Kidney (tissue), 14 donors: ENCODE data around the gene DLL4. TPM values are rescaled to one million over a fixed set of nuclear protein-coding genes. Genes with fewer than 3 reads are reported as not detected.

Source experiments
- DNase-seq, 5 donors: peaks; one replicate each; pipeline ENCODE4 v3.0.0-alpha.2; 2013 to 2020
- FAIRE-seq: peaks from 2 replicates; lab custom pipeline; 2012; peaks lifted over from hg19 to GRCh38; lab: Jason Lieb, UNC
- H3K27ac ChIP-seq, 2 donors: one replicate each; pipeline ENCODE4 v1.7.0; 2013; ENCODE audit warnings: low read depth in 2 of 2, low read length in 2 of 2, inconsistent platforms in 1 of 2
- H3K27me3 ChIP-seq: one replicate; pipeline ENCODE4 v1.7.1; 2013; ENCODE audit warnings: low read length, inconsistent platforms; ENCODE audit not compliant: control insufficient read depth, insufficient read depth
- H3K36me3 ChIP-seq, 3 donors: one replicate each; pipeline versions ENCODE4 v1.7.0 to v1.7.1; 2013; ENCODE audit warnings: low read length in 3 of 3, control low read depth in 1 of 3, inconsistent platforms in 1 of 3; ENCODE audit not compliant: insufficient read depth in 3 of 3, control insufficient read depth in 2 of 3
- H3K4me1 ChIP-seq, 3 donors: one replicate each; pipeline versions ENCODE4 v1.7.0 to v1.7.1; 2013; ENCODE audit warnings: low read length in 3 of 3, inconsistent platforms in 1 of 3, low read depth in 1 of 3; ENCODE audit not compliant: control insufficient read depth in 2 of 3, insufficient read depth in 2 of 3
- H3K4me3 ChIP-seq, 3 donors: one replicate each; pipeline versions ENCODE4 v1.7.0 to v1.8.1; 2013; ENCODE audit warnings: low read length in 3 of 3, control low read depth in 1 of 3, inconsistent platforms in 1 of 3
- H3K9ac ChIP-seq, 3 donors: one replicate each; pipeline versions ENCODE4 v1.7.0 to v1.7.1; 2013; ENCODE audit warnings: low read length in 3 of 3, control low read depth in 1 of 3, inconsistent platforms in 1 of 3
- H3K9me3 ChIP-seq, 3 donors: one replicate each; pipeline versions ENCODE4 v1.7.0 to v1.7.1; 2013; ENCODE audit warnings: low read length in 3 of 3, control low read depth in 1 of 3, inconsistent platforms in 1 of 3; ENCODE audit not compliant: control insufficient read depth in 2 of 3, insufficient read depth in 1 of 3
- CTCF ChIP-seq: IDR thresholded peaks from 3 replicates; pipeline ENCODE4 v1.5.1; 2012; ENCODE audit warnings: mild to moderate bottlenecking, moderate library complexity, borderline replicate concordance; ENCODE audit not compliant: insufficient read depth; ENCODE audit errors: extremely low read depth
- intact Hi-C: fragments of 100-400 bp; cut with DNase I; formaldehyde crosslinking; loops from one replicate; pipeline ENCODE4 v1.11.1; 2022
- polyA plus RNA-seq: library from polyadenylated mRNA; stranded (reverse); fragments of 350-450 nt; fragmentation: Illumina TruSeq; extraction: RNeasy Lipid Tissue Mini Kit (QIAGEN cat#74804); gene quantifications from one replicate; pipeline ENCODE4 v1.2.3, GENCODE V29; 2014; ENCODE audit warnings: low read depth, low replicate concordance; ENCODE audit not compliant: insufficient read depth
- total RNA-seq: library from RNA; stranded (reverse); fragmentation: NEBNext Ultra II Directional; extraction: Animal tissue kit (Norgen Biotek cat#: 25700); gene quantifications from one replicate; pipeline ENCODE4 v1.2.1, GENCODE V29; 2021
- donor health status: control.
- donor health status: control.
- donor health status: control.
- donor health status: control.
- donor health status: control.
- donor health status: DM: yes; HTN: yes; CAD: no.
- donor health status: Normal renal cell carcinoma (clear cell type).

DLL4 gene
- total and polyA plus RNA-seq, 2 donors from 2014 or later: 5.8 to 9.4 TPM

DNA sequence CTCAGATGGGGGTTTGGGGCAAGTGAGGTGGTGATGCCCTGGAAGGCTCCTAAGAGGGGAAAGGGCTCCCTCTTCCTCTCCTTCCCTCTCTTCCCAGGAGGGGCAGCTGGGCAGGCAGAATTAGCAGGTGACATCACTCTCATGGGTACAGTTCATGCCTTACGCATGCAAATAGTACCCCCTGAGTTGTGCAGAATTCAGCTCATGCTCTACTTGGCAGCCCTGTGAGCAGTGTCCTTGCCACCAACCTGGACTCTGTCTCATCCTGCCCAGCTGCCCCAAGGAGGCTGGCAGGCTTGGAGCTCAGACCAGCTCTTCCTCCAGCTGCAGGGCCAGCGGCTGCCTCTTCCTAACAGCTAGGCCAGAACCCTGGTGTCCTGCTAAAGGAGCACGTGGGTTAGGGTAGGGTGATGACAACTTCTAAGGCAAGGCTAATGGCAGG, 27.4 kb downstream of the DLL4 start:
- Histone ChIP-seq H3K36me3 (no peaks in the 10 kb centered on the region), H3K9me3 (no peaks in the 10 kb centered on the region), H3K27ac (no peak overlapping the region), H3K4me3 (no peak overlapping the region), H3K27me3 (peaks cover 2% of the 10 kb centered on the region), H3K9ac (no peak overlapping the region), H3K4me1 (peaks cover 0 to 13% (median 4%) of the 10 kb centered on the region in 3 donors)
- TF ChIP-seq CTCF: no peak
- no peak for FAIRE-seq
- DNase-seq: peak in 1 of 5 donors; percentile 65
- intact Hi-C loops: no loop called here

DNA sequence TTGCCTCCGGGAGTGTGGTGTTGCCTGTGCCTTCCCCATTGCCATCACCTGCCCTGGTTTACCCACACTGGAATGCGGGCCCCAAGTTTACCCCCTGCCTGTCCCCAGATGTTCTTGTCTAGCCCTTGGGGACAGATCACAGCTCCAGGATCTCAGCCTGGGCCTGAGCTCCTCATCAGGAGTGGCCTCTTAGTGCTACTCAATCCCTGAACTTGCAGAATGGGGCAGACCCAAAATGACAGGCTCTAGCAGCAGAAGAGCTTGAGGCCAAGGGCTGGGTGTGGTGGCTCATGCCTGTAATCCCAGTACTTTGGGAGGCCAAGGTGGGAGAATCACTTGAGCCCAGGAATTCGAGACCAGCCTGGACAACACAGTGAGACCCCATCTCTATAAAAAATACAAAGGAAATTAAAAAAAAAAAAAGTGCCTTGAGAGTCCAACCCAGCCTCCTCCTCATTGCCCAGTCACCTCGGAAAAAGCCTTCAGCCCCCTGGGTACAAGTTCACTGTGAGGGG, 28.0 kb downstream of the DLL4 start:
- peaks cover 2% of the 10 kb centered on the region for H3K27me3 ChIP-seq
- DNase-seq: peak in 1 of 5 donors; percentile 39
- H3K27ac ChIP-seq: no peak overlapping the region
- no peak overlapping the region for H3K9ac ChIP-seq
- no peaks in the 10 kb centered on the region for H3K36me3 ChIP-seq
- H3K9me3 ChIP-seq: no peaks in the 10 kb centered on the region
- peaks cover 0 to 13% (median 4%) of the 10 kb centered on the region in 3 donors for H3K4me1 ChIP-seq
- TF ChIP-seq CTCF: no peak
- FAIRE-seq: no peak
- H3K4me3 ChIP-seq: no peak overlapping the region
- intact Hi-C loops: no loop called here

DNA sequence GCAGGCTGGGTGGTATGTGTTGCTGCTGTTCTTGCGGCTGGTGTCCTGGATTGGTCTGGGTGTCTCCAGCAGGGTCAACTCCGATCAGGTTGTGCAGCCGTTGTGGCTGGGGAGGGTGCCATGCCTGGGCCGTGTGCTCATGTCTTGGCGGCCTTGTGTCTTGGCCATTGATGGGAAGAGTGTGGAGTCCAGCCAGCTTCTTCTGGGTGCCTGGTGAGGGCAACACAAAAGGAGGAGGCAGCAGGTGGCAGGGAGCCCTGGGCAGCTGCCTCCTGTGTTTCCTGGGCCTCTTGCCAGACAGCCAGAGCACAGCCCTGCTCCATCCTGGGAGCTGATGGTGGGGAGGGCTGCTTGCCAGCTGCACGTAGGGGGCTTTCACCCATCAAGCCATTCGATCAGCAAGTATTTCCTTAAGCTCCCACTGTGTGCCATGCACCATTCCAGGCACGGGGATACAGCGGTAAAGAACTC, 28.5 kb downstream of the DLL4 start:
- H3K27me3 ChIP-seq: peaks cover 2% of the 10 kb centered on the region
- no peak for TF ChIP-seq CTCF
- no peak overlapping the region for H3K9ac ChIP-seq
- no peak overlapping the region for H3K27ac ChIP-seq
- H3K36me3 ChIP-seq: no peaks in the 10 kb centered on the region
- intact Hi-C loops: no loop called here
- DNase-seq (peak in 1 of 5 donors; percentile 55), FAIRE-seq (no peak)
- no peaks in the 10 kb centered on the region for H3K9me3 ChIP-seq
- no peak overlapping the region for H3K4me3 ChIP-seq
- H3K4me1 ChIP-seq: peaks cover 0 to 12% (median 1%) of the 10 kb centered on the region in 3 donors
